Calu3 (cell line): ENCODE measurements around the gene PDLIM3. TPM values are rescaled to one million over a fixed set of nuclear protein-coding genes. Genes with fewer than 3 reads are reported as not detected.

Experiments used
- BruUV-seq: library from RNA; stranded (reverse); fragments of 400-500 nt; replicated peaks from 2 replicates; lab custom pipeline; 2021; lab: Mats Ljungman, UMichigan
- CTCF ChIA-PET: fragments of 300-600 bp; sonication (Branson Sonifier 250); formaldehyde crosslinking; loops from one replicate; lab custom pipeline; 2022; ENCODE audit warnings: antibody characterized with exemption; lab: Charles Lee
- DNase-seq: peaks from one replicate; pipeline ENCODE4 v3.0.0; 2022
- H3K27ac Mint-ChIP-seq: one replicate; pipeline ENCODE4 v1.8.0; 2022; ENCODE audit warnings: mixed read lengths; ENCODE audit not compliant: unreplicated experiment
- H3K27me3 Mint-ChIP-seq: one replicate; pipeline ENCODE4 v1.8.0; 2022; ENCODE audit warnings: mixed read lengths; ENCODE audit not compliant: unreplicated experiment
- H3K36me3 Mint-ChIP-seq: one replicate; pipeline ENCODE4 v1.8.0; 2022; ENCODE audit warnings: mild to moderate bottlenecking, moderate library complexity, mixed read lengths; ENCODE audit not compliant: insufficient read depth, unreplicated experiment
- H3K4me1 Mint-ChIP-seq: one replicate; pipeline ENCODE4 v1.8.0; 2022; ENCODE audit warnings: mild to moderate bottlenecking, low read depth, mixed read lengths; ENCODE audit not compliant: unreplicated experiment
- H3K4me3 Mint-ChIP-seq: one replicate; pipeline ENCODE4 v1.8.0; 2022; ENCODE audit warnings: mild to moderate bottlenecking, low read depth, moderate library complexity, mixed read lengths; ENCODE audit not compliant: unreplicated experiment
- H3K9me3 Mint-ChIP-seq: one replicate; pipeline ENCODE4 v1.8.0; 2022; ENCODE audit warnings: low read depth, mixed read lengths; ENCODE audit not compliant: unreplicated experiment
- CTCF ChIP-seq: fragments of 200-600 bp; IDR thresholded peaks from one replicate; pipeline ENCODE4 v1.8.0; 2022; ENCODE audit warnings: antibody characterized with exemption; ENCODE audit not compliant: unreplicated experiment
- intact Hi-C: fragments of 100-400 bp; cut with micrococcal nuclease; formaldehyde crosslinking; loops from one replicate; pipeline ENCODE4 v1.10.0; 2022; ENCODE audit not compliant: unreplicated experiment
- total RNA-seq: library from RNA; stranded (reverse); gene quantifications from 2 replicates; pipeline ENCODE4 v1.2.3, GENCODE V29; 2022

Gene PDLIM3
- total RNA-seq, 1 experiment from 2014 or later, result 0.50 TPM

GRCh38 chr4:185518069-185518468 is 17.2 kb downstream of the PDLIM3 start:
- no peaks in the 10 kb centered on the region for H3K36me3 Mint-ChIP-seq
- no peak overlapping the region for H3K27ac Mint-ChIP-seq
- H3K4me1 Mint-ChIP-seq, result no peaks in the 10 kb centered on the region
- H3K9me3 Mint-ChIP-seq, result no peaks in the 10 kb centered on the region
- intact Hi-C loops, result no loop called here
- TF ChIP-seq CTCF, result no peak
- CTCF ChIA-PET, result interaction anchor here (0.5 kb wide), 1 partner anchor 53 kb away, joined by 5 read pairs; no protein-coding TSS in a partner anchor
- H3K27me3 Mint-ChIP-seq, result peaks cover 3% of the 10 kb centered on the region
- H3K4me3 Mint-ChIP-seq, result no peak overlapping the region
- DNase-seq, result no peak
- BruUV-seq, result no TSS peak

- Mint-ChIP-seq H3K4me3 (no peak overlapping the region), H3K27me3 (peaks cover 9% of the 10 kb centered on the region), H3K36me3 (no peaks in the 10 kb centered on the region), H3K27ac (no peak overlapping the region), H3K4me1 (no peaks in the 10 kb centered on the region), H3K9me3 (no peaks in the 10 kb centered on the region)
- BruUV-seq, result no TSS peak
- intact Hi-C loops, result no loop called here
- TF ChIP-seq CTCF, result no peak
- CTCF ChIA-PET, result no interaction called here
- no peak for DNase-seq
Observed at GRCh38 chr4:185515248-185515647, 20.1 kb downstream of the PDLIM3 start.

- H3K4me1 Mint-ChIP-seq, result no peaks in the 10 kb centered on the region
- TF ChIP-seq CTCF, result no peak
- H3K27me3 Mint-ChIP-seq, result peaks cover 9% of the 10 kb centered on the region
- CTCF ChIA-PET, result no interaction called here
- no peaks in the 10 kb centered on the region for H3K9me3 Mint-ChIP-seq
- DNase-seq, result no peak
- no peaks in the 10 kb centered on the region for H3K36me3 Mint-ChIP-seq
- H3K4me3 Mint-ChIP-seq, result no peak overlapping the region
- intact Hi-C loops, result no loop called here
- no peak overlapping the region for H3K27ac Mint-ChIP-seq
- BruUV-seq, result no TSS peak
Observed at GRCh38 chr4:185514182-185514697, 21.1 kb downstream of the PDLIM3 start.

GRCh38 chr4:185513489-185514181 is 21.7 kb downstream of the PDLIM3 start:
- no peaks in the 10 kb centered on the region for H3K36me3 Mint-ChIP-seq
- intact Hi-C loops, result no loop called here
- no peak for TF ChIP-seq CTCF
- no peak overlapping the region for H3K4me3 Mint-ChIP-seq
- no peak overlapping the region for H3K27ac Mint-ChIP-seq
- H3K4me1 Mint-ChIP-seq, result peaks cover 2% of the 10 kb centered on the region
- H3K9me3 Mint-ChIP-seq, result no peaks in the 10 kb centered on the region
- H3K27me3 Mint-ChIP-seq, result peaks cover 9% of the 10 kb centered on the region
- no peak for DNase-seq
- BruUV-seq, result no TSS peak
- CTCF ChIA-PET, result no interaction called here
